ENCODE data around the gene C6orf47. TPM values are rescaled to one million over a fixed set of nuclear protein-coding genes. Genes with fewer than 3 reads are reported as not detected.

C6orf47 gene
- polyA plus RNA-seq, 2 of the 4 experiments (the other 2 are of a cell fraction): 6.0 to 13.6 TPM

- no peaks in the 10 kb centered on the region for H3K9me3 ChIP-seq
- peak overlapping the region; percentile 99 for H3K4me2 ChIP-seq
- no peak for ATAC-seq
- peak overlapping the region; percentile 93 to 99 for H3K27ac ChIP-seq
- H3K4me3 ChIP-seq: peak overlapping the region; percentile 91; the same call in 2 of the 3 replicates
- FAIRE-seq: no peak
- ChIA-PET POLR2A (interaction anchor here (0.7 to 1.5 kb wide), 7 partner anchors 9 to 166 kb away, joined by 3 to 11 read pairs (median 4); partner anchors contain the start of genes BAG6, HSPA1A, HSPA1B and HSPA1L), CTCF (interaction anchor here (0.6 to 1.5 kb wide), 4 partner anchors 9 to 314 kb away, joined by 3 to 4 read pairs (median 4); partner anchors contain the start of gene BAG6)
- TF ChIP-seq RNF2 (IDR thresholded peaks at IDR 0.05; ENCODE audit: borderline replicate concordance, low read depth): no peak
- no peak for TF ChIP-seq RARB (CRISPR knock-in tag; IDR thresholded peaks at IDR 0.05)
- TF ChIP-seq BCL3 (IDR thresholded peaks at IDR 0.05): no peak
- TF ChIP-seq ZSCAN20 (CRISPR knock-in tag; IDR thresholded peaks at IDR 0.05): no peak
- no peak for TF ChIP-seq BHLHE40 (IDR thresholded peaks at IDR 0.05; ENCODE audit: low read depth, low read length)
- no peak for TF ChIP-seq CTCF (IDR thresholded peaks at IDR 0.05)
- no peak for TF ChIP-seq CBX8 (IDR thresholded peaks at IDR 0.05)
- no peak for TF ChIP-seq ATOH8 (CRISPR knock-in tag; IDR thresholded peaks at IDR 0.05; ENCODE audit: low read depth)
- no peak for TF ChIP-seq HOXB5 (CRISPR knock-in tag; IDR thresholded peaks at IDR 0.05)
- TF ChIP-seq NR3C1 (IDR thresholded peaks at IDR 0.05): no peak
- TF ChIP-seq ESRRA (IDR thresholded peaks at IDR 0.05; ENCODE audit: borderline replicate concordance, low read length): no peak
- no peak for TF ChIP-seq JUNB (IDR thresholded peaks at IDR 0.05)
- peaks cover 31% of the 10 kb centered on the region for H3K4me1 ChIP-seq
- DNase-seq (ENCODE audit: low read depth in 1 of 2, low spot score in 1 of 2): no peak
- 83% methylated on average over 10 of the region's 12 CpGs for WGBS (ENCODE audit: missing lambda C conversion rate)
Observed at GRCh38 chr6:31661262-31662123, 915 bp upstream of the C6orf47 start.

GRCh38 chr6:31659649-31660380, 763 bp downstream of the C6orf47 start:
- H3K4me2 ChIP-seq: peak overlapping the region; percentile 99
- POLR2A ChIA-PET: interaction anchor here (0.6 to 1.5 kb wide), 7 partner anchors 8 to 239 kb away, joined by 3 to 11 read pairs (median 4); partner anchors contain the start of genes DDX39B, HSPA1A, HSPA1B and HSPA1L
- no peak for FAIRE-seq
- TF ChIP-seq REST (IDR thresholded peaks at IDR 0.05) (peak; percentile 60), BHLHE40 (IDR thresholded peaks at IDR 0.05; ENCODE audit: low read depth, low read length) (no peak), HOXB13 (CRISPR knock-in tag; IDR thresholded peaks at IDR 0.05; ENCODE audit: low read depth) (no peak), HES2 (IDR thresholded peaks at IDR 0.05) (no peak)
- no peaks in the 10 kb centered on the region for H3K9me3 ChIP-seq
- peak in 1 of 2 experiments; percentile 7; a peak in 2 of 6 replicates for ATAC-seq
- DNase-seq (ENCODE audit: low read depth in 1 of 2, low spot score in 1 of 2): no peak
- no CpG with 5 or more reads among the region's 13 CpGs for WGBS (ENCODE audit: missing lambda C conversion rate)
- CTCF ChIA-PET: interaction anchor here (1.1 kb wide), 1 partner anchor 7 kb away, joined by 3 read pairs; the partner anchor contains the start of gene BAG6
- peak overlapping the region; percentile 91 for H3K4me3 ChIP-seq
- peak overlapping the region; percentile 93 to 99 for H3K27ac ChIP-seq
- peaks cover 31% of the 10 kb centered on the region for H3K4me1 ChIP-seq

Measured in A549 (cell line).